ENCODE measurements around the gene MAP2K5. TPM values are rescaled to one million over a fixed set of nuclear protein-coding genes. Genes with fewer than 3 reads are reported as not detected.
A peak's percentile ranks its signal among the peaks of the same experiment; 100 is the strongest.

Gene MAP2K5
- total RNA-seq, 1 donor from 2014 or later, result 3.2 TPM

- peak overlapping the region; percentile 30 for H3K4me3 ChIP-seq (ENCODE audit: low read depth, low read length)
- no peak for DNase-seq (ENCODE audit: low read depth)
- no peak for TF ChIP-seq CTCF (conservative IDR thresholded peaks at IDR 0.05; ENCODE audit: low read depth, low read length)
Measured at GRCh38 chr15:67832897-67833709, 290.6 kb downstream of the MAP2K5 start.

GRCh38 chr15:67833710-67834511 is 291.4 kb downstream of the MAP2K5 start:
- peak; percentile 52 for TF ChIP-seq CTCF (conservative IDR thresholded peaks at IDR 0.05; ENCODE audit: low read depth, low read length)
- H3K4me3 ChIP-seq (ENCODE audit: low read depth, low read length), result peak overlapping the region; percentile 28
- no peak for DNase-seq (ENCODE audit: low read depth)

DNA sequence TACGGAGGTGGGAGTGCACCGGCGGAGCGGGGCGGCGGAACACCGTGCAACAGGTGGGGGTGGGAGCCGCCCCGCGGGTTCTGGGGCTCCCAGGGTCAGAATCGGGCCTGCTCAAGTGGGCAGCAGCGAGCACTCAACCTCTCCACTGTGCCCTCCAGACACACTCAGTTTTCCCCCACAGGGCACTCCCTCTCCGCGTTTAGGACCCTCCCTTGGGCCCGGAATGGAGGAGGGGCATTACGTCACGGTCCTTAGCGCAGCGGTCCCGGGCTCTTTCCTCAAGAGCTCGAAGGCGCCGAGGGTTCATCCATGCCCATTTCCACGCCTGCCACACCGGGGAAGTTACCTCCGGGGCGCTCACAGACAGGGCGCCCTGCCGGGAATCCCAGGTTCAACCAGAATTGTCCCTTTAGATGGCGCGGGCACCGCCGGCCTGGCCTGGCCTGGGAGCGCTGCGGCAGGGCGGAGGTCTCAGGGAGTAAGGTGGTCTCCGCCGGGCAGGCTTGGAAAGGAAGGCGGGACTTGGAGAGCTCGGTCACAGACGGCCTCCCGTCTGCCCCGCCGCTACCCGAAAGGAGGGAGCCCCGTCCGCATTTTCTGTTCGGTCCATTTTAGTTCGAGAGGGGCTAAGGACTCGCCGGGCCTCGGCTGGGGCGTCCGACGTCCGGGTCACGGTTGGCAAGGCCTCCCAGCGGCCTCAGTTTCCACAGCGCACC is 292.2 kb downstream of the MAP2K5 start:
- H3K4me3 ChIP-seq (ENCODE audit: low read depth, low read length), result peak overlapping the region; percentile 25
- no peak for TF ChIP-seq CTCF (conservative IDR thresholded peaks at IDR 0.05; ENCODE audit: low read depth, low read length)
- DNase-seq (ENCODE audit: low read depth), result no peak

- TF ChIP-seq CTCF (conservative IDR thresholded peaks at IDR 0.05; ENCODE audit: low read depth, low read length), result no peak
- DNase-seq (ENCODE audit: low read depth), result no peak
- peak overlapping the region; percentile 34 for H3K4me3 ChIP-seq (ENCODE audit: low read depth, low read length)
Measured at GRCh38 chr15:67835297-67836133, 293.0 kb downstream of the MAP2K5 start.

GRCh38 chr15:67836134-67836455 is 293.6 kb downstream of the MAP2K5 start:
- no peak for TF ChIP-seq CTCF (conservative IDR thresholded peaks at IDR 0.05; ENCODE audit: low read depth, low read length)
- H3K4me3 ChIP-seq (ENCODE audit: low read depth, low read length), result peak overlapping the region; percentile 34
- no peak for DNase-seq (ENCODE audit: low read depth)

DNA sequence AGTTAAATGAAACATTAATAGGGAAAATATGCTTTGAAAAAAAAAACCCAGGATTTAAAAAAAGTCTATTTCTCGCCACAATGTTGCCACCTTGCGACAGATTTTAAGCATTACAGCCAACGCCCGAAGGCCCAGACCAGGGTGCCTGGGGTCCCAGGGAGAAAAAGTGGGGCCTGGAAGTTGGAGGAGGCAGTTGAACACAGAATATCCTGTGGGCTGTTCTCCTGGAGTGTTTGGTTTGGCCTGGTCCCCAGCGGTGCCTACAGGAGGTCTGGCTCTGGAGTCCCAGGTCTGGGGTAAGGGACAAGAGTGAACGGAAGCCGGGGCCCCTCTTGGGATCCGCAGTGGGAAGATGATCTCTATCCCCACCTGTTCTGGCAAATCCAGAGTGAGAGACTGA is 294.0 kb downstream of the MAP2K5 start:
- H3K4me3 ChIP-seq (ENCODE audit: low read depth, low read length), result peak overlapping the region; percentile 34
- DNase-seq (ENCODE audit: low read depth), result no peak
- peak; percentile 78 for TF ChIP-seq CTCF (conservative IDR thresholded peaks at IDR 0.05; ENCODE audit: low read depth, low read length)

Measured in epithelial cell of proximal tubule (primary cell).